22Rv1 (cell line): ENCODE data around the gene ERFL.

Experiments
- ZFX ChIP-seq: fragments of 450-650 bp; IDR thresholded peaks from 2 replicates; pipeline ENCODE4 v1.6.1; 2017; ENCODE audit warnings: antibody characterized with exemption, borderline replicate concordance
- TF ChIP-seq, protein P1 (sequence below): fragments of 450-650 bp; IDR thresholded peaks from 2 replicates; pipeline ENCODE4 v1.5.1; 2017; ENCODE audit warnings: mild to moderate bottlenecking

DNA sequence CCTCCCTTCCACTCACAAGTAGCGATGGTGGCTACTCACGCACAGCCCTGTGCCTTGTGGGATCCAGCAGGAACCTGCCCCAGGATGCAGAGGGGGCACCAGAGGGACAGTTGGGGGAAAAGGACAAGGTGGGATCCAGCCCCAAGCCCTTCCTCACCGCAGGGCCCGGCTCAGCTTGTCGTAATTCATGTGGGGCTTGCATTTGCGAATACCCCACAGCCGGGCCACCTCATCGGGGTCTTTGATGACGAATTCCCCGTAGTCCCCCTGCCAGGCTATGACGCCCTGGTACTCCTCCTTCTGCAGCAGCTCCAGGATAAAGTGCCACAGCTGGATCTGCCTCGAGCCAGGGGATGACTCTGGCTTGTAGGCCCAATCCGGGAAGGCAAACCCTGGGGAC, 18.5 kb downstream of the ERFL start:
- TF ChIP-seq, protein P1, sequence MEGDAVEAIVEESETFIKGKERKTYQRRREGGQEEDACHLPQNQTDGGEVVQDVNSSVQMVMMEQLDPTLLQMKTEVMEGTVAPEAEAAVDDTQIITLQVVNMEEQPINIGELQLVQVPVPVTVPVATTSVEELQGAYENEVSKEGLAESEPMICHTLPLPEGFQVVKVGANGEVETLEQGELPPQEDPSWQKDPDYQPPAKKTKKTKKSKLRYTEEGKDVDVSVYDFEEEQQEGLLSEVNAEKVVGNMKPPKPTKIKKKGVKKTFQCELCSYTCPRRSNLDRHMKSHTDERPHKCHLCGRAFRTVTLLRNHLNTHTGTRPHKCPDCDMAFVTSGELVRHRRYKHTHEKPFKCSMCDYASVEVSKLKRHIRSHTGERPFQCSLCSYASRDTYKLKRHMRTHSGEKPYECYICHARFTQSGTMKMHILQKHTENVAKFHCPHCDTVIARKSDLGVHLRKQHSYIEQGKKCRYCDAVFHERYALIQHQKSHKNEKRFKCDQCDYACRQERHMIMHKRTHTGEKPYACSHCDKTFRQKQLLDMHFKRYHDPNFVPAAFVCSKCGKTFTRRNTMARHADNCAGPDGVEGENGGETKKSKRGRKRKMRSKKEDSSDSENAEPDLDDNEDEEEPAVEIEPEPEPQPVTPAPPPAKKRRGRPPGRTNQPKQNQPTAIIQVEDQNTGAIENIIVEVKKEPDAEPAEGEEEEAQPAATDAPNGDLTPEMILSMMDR, result no peak
- TF ChIP-seq ZFX, result no peak
